ENCODE data around the gene AKT3. TPM values are rescaled to one million over a fixed set of nuclear protein-coding genes. Genes with fewer than 3 reads are reported as not detected.

AKT3 gene
- total RNA-seq, 1 donor from 2014 or later = 169 TPM

DNA sequence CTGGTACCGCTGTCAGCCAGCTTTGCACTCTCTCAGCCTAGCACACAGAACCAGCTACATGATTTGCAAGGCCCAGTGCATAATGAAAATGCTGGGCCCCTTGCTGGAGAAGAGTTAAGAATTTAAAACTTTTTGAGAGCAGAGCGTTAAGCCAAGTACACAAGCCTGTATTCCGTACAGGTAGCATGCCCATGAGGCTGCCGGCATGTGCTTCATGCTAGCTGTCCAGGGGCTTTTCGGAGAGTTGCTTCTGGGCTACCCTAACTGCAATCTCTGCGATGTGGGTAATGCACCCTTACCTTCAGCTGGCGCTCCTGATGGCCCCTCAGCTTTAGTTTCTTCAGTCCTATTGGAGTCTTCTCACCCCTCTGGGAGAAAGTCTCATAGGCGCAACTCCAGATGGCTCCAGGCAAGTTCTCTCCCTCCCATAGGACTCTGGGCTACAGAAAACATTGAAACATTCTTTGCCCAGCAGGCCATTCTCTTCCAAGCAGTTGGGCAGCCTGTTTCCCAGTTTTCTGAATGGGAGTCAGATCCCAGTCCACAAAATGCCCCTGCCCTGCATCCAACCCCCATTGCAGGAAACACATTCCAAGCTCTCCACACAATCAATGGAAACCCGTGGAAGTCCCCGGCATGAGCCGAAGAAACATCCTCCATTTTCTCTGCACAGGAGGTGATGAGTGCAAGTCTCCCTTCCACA lies 5.7 kb upstream of the AKT3 start:
- TF ChIP-seq, protein P1, sequence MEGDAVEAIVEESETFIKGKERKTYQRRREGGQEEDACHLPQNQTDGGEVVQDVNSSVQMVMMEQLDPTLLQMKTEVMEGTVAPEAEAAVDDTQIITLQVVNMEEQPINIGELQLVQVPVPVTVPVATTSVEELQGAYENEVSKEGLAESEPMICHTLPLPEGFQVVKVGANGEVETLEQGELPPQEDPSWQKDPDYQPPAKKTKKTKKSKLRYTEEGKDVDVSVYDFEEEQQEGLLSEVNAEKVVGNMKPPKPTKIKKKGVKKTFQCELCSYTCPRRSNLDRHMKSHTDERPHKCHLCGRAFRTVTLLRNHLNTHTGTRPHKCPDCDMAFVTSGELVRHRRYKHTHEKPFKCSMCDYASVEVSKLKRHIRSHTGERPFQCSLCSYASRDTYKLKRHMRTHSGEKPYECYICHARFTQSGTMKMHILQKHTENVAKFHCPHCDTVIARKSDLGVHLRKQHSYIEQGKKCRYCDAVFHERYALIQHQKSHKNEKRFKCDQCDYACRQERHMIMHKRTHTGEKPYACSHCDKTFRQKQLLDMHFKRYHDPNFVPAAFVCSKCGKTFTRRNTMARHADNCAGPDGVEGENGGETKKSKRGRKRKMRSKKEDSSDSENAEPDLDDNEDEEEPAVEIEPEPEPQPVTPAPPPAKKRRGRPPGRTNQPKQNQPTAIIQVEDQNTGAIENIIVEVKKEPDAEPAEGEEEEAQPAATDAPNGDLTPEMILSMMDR (IDR thresholded peaks at IDR 0.05; ENCODE audit: partially characterized antibody, unreplicated experiment) = no peak
- no peaks in the 10 kb centered on the region for H3K36me3 Mint-ChIP-seq (ENCODE audit: unreplicated experiment)
- no peak overlapping the region for H3K4me3 Mint-ChIP-seq (ENCODE audit: unreplicated experiment)
- H3K27ac Mint-ChIP-seq (ENCODE audit: unreplicated experiment) = no peak overlapping the region
- peaks cover 9% of the 10 kb centered on the region for H3K4me1 Mint-ChIP-seq (ENCODE audit: low read depth, unreplicated experiment)
- DNase-seq = no peak
- peaks cover 5% of the 10 kb centered on the region for H3K9me3 Mint-ChIP-seq (ENCODE audit: unreplicated experiment)
- H3K27me3 Mint-ChIP-seq (ENCODE audit: unreplicated experiment) = peaks cover 6% of the 10 kb centered on the region

DNA sequence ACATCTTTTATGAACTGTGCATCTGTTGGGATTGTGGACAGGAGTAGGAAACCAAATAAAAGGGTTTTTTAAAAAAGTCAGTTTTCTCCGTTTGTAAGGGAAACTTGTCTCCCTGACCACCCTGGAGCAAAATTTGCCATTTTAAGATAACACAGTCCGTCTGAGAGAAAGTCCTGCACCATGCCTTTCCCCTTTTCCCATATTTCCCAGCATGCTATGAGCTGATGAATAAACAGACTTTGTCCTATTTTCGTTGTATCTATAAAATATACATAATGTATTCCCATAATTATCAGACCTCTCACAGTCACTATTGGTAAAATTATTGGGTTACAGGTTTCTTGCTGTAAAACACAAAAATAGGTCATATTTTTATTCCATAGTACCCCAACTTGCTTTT lies 1.7 kb upstream of the AKT3 start:
- no peaks in the 10 kb centered on the region for H3K36me3 Mint-ChIP-seq (ENCODE audit: unreplicated experiment)
- TF ChIP-seq, protein P1 (IDR thresholded peaks at IDR 0.05; ENCODE audit: partially characterized antibody, unreplicated experiment) = no peak
- DNase-seq = no peak
- H3K27ac Mint-ChIP-seq (ENCODE audit: unreplicated experiment) = peak overlapping the region; percentile 96
- peaks cover 12% of the 10 kb centered on the region for H3K27me3 Mint-ChIP-seq (ENCODE audit: unreplicated experiment)
- H3K4me3 Mint-ChIP-seq (ENCODE audit: unreplicated experiment) = peak overlapping the region; percentile 96
- peaks cover 8% of the 10 kb centered on the region for H3K9me3 Mint-ChIP-seq (ENCODE audit: unreplicated experiment)
- peaks cover 15% of the 10 kb centered on the region for H3K4me1 Mint-ChIP-seq (ENCODE audit: low read depth, unreplicated experiment)

DNA sequence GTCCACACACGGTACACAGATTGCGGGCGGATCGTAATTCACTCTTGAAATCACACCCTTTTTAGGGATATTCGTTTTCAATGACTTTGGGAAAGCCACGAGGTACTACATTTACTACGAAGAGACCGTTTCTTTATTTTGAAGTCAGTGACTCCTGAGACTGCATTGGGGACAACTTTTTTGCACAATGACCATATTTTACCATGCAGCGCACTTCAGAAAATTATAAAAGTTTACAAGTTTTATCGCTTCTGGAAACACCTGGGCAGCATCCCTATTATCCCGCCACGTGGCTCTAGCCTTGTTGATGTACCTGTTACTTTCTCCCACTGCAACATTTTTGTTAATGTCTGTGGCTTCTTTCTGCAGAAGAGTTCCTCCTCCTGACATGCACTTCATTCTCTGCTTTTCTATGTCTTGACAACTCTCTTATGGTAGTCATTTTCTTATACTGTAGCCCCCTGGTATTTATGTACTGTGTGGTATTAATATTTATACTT lies 1.3 kb upstream of the AKT3 start:
- DNase-seq = no peak
- H3K4me1 Mint-ChIP-seq (ENCODE audit: low read depth, unreplicated experiment) = peaks cover 19% of the 10 kb centered on the region
- no peaks in the 10 kb centered on the region for H3K36me3 Mint-ChIP-seq (ENCODE audit: unreplicated experiment)
- peaks cover 12% of the 10 kb centered on the region for H3K27me3 Mint-ChIP-seq (ENCODE audit: unreplicated experiment)
- TF ChIP-seq, protein P1 (IDR thresholded peaks at IDR 0.05; ENCODE audit: partially characterized antibody, unreplicated experiment) = no peak
- peaks cover 8% of the 10 kb centered on the region for H3K9me3 Mint-ChIP-seq (ENCODE audit: unreplicated experiment)
- peak overlapping the region; percentile 96 for H3K27ac Mint-ChIP-seq (ENCODE audit: unreplicated experiment)
- peak overlapping the region; percentile 96 for H3K4me3 Mint-ChIP-seq (ENCODE audit: unreplicated experiment)

DNA sequence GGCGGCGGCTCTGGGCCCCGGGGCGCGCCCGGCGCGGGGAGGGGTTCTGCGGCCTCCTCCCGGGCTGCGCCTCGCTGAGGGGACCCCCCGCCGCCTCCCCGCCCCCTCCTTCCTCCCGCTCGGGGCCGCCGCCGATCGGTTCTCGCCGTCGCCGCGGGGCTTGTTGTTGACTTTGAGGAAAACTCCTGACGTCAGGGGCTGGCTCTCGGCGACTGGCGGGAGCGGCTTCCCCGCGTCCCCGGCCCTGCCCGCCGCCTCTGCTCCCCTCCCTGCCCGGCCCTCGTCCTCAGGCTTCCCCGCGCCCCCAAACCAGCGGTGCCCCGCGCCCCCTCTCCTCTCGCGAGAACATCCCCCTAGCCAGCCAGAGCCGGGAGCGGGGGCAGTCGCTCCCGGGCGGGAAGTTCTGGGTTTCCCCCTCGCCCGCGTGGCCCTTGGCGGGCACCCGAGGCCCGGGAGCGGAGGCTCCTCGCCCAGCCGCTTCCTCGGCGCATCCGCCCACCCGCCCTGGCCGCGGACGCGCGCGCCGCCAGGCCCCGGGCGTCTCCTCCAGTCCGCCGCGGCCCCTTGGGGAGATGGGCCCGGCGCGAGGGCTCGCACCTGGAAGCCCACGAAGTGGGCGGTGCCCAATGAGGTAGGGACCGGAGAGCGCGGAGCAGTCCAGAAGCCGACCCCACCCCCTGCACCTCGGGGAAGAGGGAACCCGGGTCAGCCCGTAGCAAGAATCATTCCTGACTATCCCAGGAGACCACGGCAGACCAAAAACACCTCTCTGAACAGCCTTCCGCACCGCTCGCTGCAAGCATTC lies 611 bp upstream of the AKT3 start:
- H3K36me3 Mint-ChIP-seq (ENCODE audit: unreplicated experiment) = no peaks in the 10 kb centered on the region
- peaks cover 8% of the 10 kb centered on the region for H3K9me3 Mint-ChIP-seq (ENCODE audit: unreplicated experiment)
- peak; percentile 85 for DNase-seq
- peak overlapping the region; percentile 96 for H3K4me3 Mint-ChIP-seq (ENCODE audit: unreplicated experiment)
- H3K27ac Mint-ChIP-seq (ENCODE audit: unreplicated experiment) = peak overlapping the region; percentile 96
- H3K27me3 Mint-ChIP-seq (ENCODE audit: unreplicated experiment) = peaks cover 12% of the 10 kb centered on the region
- TF ChIP-seq, protein P1 (IDR thresholded peaks at IDR 0.05; ENCODE audit: partially characterized antibody, unreplicated experiment) = no peak
- H3K4me1 Mint-ChIP-seq (ENCODE audit: low read depth, unreplicated experiment) = peaks cover 15% of the 10 kb centered on the region

Measured in glutamatergic neuron (in vitro differentiated cells).